HepG2 (cell line): Measurements from ENCODE around the gene PYGL. TPM values are rescaled to one million over a fixed set of nuclear protein-coding genes. Genes with fewer than 3 reads are reported as not detected.

ENCODE experiments used
- ATF6 ChIP-seq: sonication (generic); formaldehyde crosslinking; conservative IDR thresholded peaks from 2 replicates; pipeline ENCODE4 v1.4.0; 2020; ENCODE audit warnings: missing genetic modification reagents
- CBX1 ChIP-seq: IDR thresholded peaks from one replicate; pipeline ENCODE4 v1.6.1; 2016; ENCODE audit warnings: antibody characterized with exemption, low read depth
- HMG20B ChIP-seq: conservative IDR thresholded peaks from 2 replicates; pipeline ENCODE4 v1.6.1; 2016; ENCODE audit warnings: missing genetic modification reagents, missing compliant biosample characterization
- HNRNPL ChIP-seq: fragments of 200-400 bp; formaldehyde crosslinking; IDR thresholded peaks from 2 replicates; pipeline ENCODE4 v1.6.1; 2017; ENCODE audit warnings: mild to moderate bottlenecking, low read depth, low read length
- MAFK ChIP-seq, 2 experiments: IDR thresholded peaks in 1 of 2; conservative IDR thresholded peaks in 1 of 2; 2 replicates each; pipeline ENCODE4 v1.6.1; 2011; ENCODE audit warnings: improper control_type of control experiment in 2 of 2, low read length in 2 of 2
- MLXIP ChIP-seq: sonication (generic); formaldehyde crosslinking; IDR thresholded peaks from 2 replicates; pipeline ENCODE4 v1.9.0; 2021; ENCODE audit warnings: missing genetic modification reagents, borderline replicate concordance
- MTF1 ChIP-seq: sonication (generic); formaldehyde crosslinking; IDR thresholded peaks from 2 replicates; pipeline ENCODE4 v1.5.0; 2020; ENCODE audit warnings: missing genetic modification reagents
- PHF5A ChIP-seq: IDR thresholded peaks from one replicate; pipeline ENCODE4 v1.6.1; 2018; ENCODE audit warnings: low read depth, missing genetic modification reagents; ENCODE audit not compliant: unreplicated experiment
- RFX3 ChIP-seq: IDR thresholded peaks from 2 replicates; pipeline ENCODE4 v1.6.1; 2016; ENCODE audit warnings: missing biosample characterization, missing genetic modification reagents
- RFXAP ChIP-seq: sonication (generic); formaldehyde crosslinking; IDR thresholded peaks from 2 replicates; pipeline ENCODE4 v1.4.0; 2020; ENCODE audit warnings: missing genetic modification reagents, borderline replicate concordance
- SATB2 ChIP-seq: sonication (generic); formaldehyde crosslinking; IDR thresholded peaks from 2 replicates; pipeline ENCODE4 v1.5.0; 2020; ENCODE audit warnings: missing genetic modification reagents
- TARDBP ChIP-seq: sonication (generic); formaldehyde crosslinking; IDR thresholded peaks from 2 replicates; pipeline ENCODE4 v1.8.0; 2022; ENCODE audit warnings: mild to moderate bottlenecking, missing genetic modification reagents
- ZNF124 ChIP-seq: sonication (generic); formaldehyde crosslinking; IDR thresholded peaks from 2 replicates; pipeline ENCODE4 v1.4.0; 2020; ENCODE audit warnings: missing genetic modification reagents
- ZNF317 ChIP-seq: sonication (generic); formaldehyde crosslinking; IDR thresholded peaks from 2 replicates; pipeline ENCODE4 v1.5.0; 2020; ENCODE audit warnings: mild to moderate bottlenecking, missing genetic modification reagents
- ZNF468 ChIP-seq: sonication (generic); formaldehyde crosslinking; IDR thresholded peaks from 2 replicates; pipeline ENCODE4 v1.8.0; 2022; ENCODE audit warnings: mild to moderate bottlenecking, moderate library complexity, missing genetic modification reagents
- ZNF558 ChIP-seq: sonication (generic); formaldehyde crosslinking; IDR thresholded peaks from 2 replicates; pipeline ENCODE4 v1.9.0; 2022; ENCODE audit warnings: mild to moderate bottlenecking, missing genetic modification reagents, borderline replicate concordance
- ZNF572 ChIP-seq: sonication (generic); formaldehyde crosslinking; IDR thresholded peaks from 2 replicates; pipeline ENCODE4 v1.5.1; 2020; ENCODE audit warnings: mild to moderate bottlenecking, missing genetic modification reagents
- polyA plus RNA-seq, 8 experiments: library from polyadenylated mRNA; depleted of rRNA in 3 of 8; stranded (reverse) in 7 of 8; unstranded in 1 of 8; fragments of >200 nt; fragmentation: Illumina TruSeq in 4 of 8; extraction: Trizol in 4 of 8; gene quantifications; 2 replicates each; pipeline versions ENCODE4 v1.2.1 to v1.2.3, GENCODE V29; 2011 to 2016; ENCODE audit warnings: low read depth in 4 of 8, missing spikeins in 1 of 8, mixed read lengths in 1 of 8; ENCODE audit not compliant: insufficient read depth in 1 of 8
- total RNA-seq, 5 experiments: library from RNA; depleted of rRNA; stranded (reverse); fragments of >200 nt; fragmentation: Illumina TruSeq; extraction: Trizol; gene quantifications; 2 replicates each; pipeline ENCODE4 v1.2.3, GENCODE V29; 2016; ENCODE audit warnings: low read depth in 1 of 5
- TF ChIP-seq, protein P1 (sequence below): sonication (generic); formaldehyde crosslinking; IDR thresholded peaks from 2 replicates; pipeline ENCODE4 v1.8.1; 2023; ENCODE audit warnings: mild to moderate bottlenecking, missing genetic modification reagents, borderline replicate concordance
- TF ChIP-seq, protein P2 (sequence below): sonication (generic); formaldehyde crosslinking; IDR thresholded peaks from 2 replicates; pipeline ENCODE4 v1.5.0; 2020; ENCODE audit warnings: mild to moderate bottlenecking, missing genetic modification reagents
- TF ChIP-seq, protein P3 (sequence below): IDR thresholded peaks from 2 replicates; pipeline ENCODE4 v1.6.1; 2016; ENCODE audit warnings: missing biosample characterization, missing genetic modification reagents, low read depth

The PYGL gene
- total and polyA plus RNA-seq, 2 of the 13 experiments (the other 11 are each of a cell fraction or from before 2014, with no cell fraction given): 98.4 to 110 TPM

DNA sequence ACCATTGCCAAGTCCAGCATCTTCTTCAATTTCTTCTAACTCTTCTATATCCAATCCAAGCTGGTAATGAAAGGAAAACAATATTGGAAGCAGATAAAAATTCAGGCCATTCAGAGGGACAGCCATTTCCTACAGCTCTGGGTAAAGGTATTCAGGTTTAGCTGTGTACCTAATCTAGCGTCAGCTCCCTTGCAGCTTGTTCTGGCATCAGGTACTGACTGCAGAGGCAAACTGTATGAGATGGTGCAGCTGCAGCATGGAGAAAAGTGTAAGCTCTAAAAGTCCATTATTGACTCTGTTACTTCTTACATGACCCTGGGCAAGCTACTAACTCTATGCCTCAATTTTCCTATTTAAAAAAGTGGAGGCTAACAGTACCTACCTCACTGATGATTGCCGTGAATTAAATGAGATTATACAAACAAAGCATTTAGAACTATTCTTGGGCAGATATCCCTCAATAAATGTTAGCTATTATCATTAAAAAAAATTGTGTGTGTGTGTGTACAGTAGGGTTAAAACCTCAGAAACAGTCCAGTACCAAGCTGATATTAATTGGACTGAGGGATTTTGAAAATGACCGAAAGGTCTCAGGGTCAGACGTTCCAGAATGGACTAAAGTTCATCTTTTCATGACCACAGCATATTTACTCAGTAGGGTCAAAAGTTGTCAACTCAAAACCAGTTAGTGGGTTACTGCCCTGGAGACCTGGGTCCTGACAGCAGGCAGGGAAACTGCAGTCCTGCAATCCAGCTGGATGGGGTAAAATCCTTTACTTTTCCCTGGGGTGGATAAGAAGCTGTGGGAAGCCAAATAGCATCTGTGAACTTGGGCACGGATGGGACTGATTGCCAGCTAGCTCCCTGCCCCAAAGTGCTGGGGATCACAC, 8.9 kb downstream of the PYGL start (continued):
- no peak for TF ChIP-seq ZNF558 (CRISPR knock-in tag)
- TF ChIP-seq ZNF124 (CRISPR knock-in tag): no peak
- TF ChIP-seq MTF1 (CRISPR knock-in tag): 0 out of 2 replicates have a peak, but pooled peaks have one; percentile 36
- TF ChIP-seq RFXAP: peak; percentile 41; the same call in 1 of the 2 replicates
- TF ChIP-seq MAFK (conservative IDR thresholded peaks at IDR 0.05 in 1 of 2, IDR thresholded peaks at IDR 0.05 in 1 of 2; ENCODE audit: low read length in 2 of 2): peak; percentile 82 to 91
- TF ChIP-seq MLXIP: no peak
- TF ChIP-seq ATF6: no peak
- TF ChIP-seq PHF5A: no peak
- TF ChIP-seq, protein P1, sequence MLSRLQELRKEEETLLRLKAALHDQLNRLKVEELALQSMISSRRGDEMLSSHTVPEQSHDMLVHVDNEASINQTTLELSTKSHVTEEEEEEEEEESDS (CRISPR knock-in tag): no peak
- TF ChIP-seq ZNF317 (CRISPR knock-in tag): no peak
- peak; percentile 83 for TF ChIP-seq TARDBP
- TF ChIP-seq, protein P2, sequence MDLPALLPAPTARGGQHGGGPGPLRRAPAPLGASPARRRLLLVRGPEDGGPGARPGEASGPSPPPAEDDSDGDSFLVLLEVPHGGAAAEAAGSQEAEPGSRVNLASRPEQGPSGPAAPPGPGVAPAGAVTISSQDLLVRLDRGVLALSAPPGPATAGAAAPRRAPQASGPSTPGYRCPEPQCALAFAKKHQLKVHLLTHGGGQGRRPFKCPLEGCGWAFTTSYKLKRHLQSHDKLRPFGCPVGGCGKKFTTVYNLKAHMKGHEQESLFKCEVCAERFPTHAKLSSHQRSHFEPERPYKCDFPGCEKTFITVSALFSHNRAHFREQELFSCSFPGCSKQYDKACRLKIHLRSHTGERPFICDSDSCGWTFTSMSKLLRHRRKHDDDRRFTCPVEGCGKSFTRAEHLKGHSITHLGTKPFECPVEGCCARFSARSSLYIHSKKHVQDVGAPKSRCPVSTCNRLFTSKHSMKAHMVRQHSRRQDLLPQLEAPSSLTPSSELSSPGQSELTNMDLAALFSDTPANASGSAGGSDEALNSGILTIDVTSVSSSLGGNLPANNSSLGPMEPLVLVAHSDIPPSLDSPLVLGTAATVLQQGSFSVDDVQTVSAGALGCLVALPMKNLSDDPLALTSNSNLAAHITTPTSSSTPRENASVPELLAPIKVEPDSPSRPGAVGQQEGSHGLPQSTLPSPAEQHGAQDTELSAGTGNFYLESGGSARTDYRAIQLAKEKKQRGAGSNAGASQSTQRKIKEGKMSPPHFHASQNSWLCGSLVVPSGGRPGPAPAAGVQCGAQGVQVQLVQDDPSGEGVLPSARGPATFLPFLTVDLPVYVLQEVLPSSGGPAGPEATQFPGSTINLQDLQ (CRISPR knock-in tag): no peak
- TF ChIP-seq, protein P3, sequence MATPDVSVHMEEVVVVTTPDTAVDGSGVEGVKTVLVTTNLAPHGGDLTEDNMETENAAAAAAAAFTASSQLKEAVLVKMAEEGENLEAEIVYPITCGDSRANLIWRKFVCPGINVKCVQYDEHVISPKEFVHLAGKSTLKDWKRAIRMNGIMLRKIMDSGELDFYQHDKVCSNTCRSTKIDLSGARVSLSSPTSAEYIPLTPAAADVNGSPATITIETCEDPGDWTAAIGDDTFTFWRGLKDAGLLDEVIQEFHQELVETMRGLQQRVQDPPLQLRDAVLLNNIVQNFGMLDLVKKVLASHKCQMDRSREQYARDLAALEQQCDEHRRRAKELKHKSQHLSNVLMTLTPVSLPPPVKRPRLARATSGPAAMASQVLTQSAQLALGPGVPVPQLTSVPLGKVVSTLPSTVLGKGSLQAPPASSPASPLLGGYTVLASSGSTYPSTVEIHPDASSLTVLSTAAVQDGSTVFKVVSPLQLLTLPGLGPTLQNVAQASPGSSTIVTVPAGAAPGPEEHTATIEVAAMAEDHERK (CRISPR knock-in tag): no peak
- no peak for TF ChIP-seq RFX3 (CRISPR knock-in tag)
- TF ChIP-seq HMG20B (CRISPR knock-in tag): peak; percentile 51; the same call in 1 of the 2 replicates
- TF ChIP-seq HNRNPL: no peak
- no peak for TF ChIP-seq ZNF468 (CRISPR knock-in tag)
- TF ChIP-seq CBX1: no peak
- TF ChIP-seq ZNF572: no peak
- TF ChIP-seq SATB2 (CRISPR knock-in tag): no peak; the same call in 1 of the 2 replicates
